Mesenchymal stem cell (in vitro differentiated cells and primary cell): ENCODE data around the gene COMMD9.

Experiments used
- DNase-seq: peaks from one replicate; pipeline ENCODE4 v3.0.0-alpha.2; 2013
- H2AFZ ChIP-seq: one replicate; pipeline ENCODE4 v1.6.1; 2013; ENCODE audit warnings: low read depth, mild to moderate bottlenecking, control low read depth, inconsistent platforms, low read length, moderate library complexity
- H2AK5ac ChIP-seq: 2 replicates; pipeline ENCODE4 v1.6.1; 2013; ENCODE audit warnings: low read length, moderate library complexity, mild to moderate bottlenecking, inconsistent platforms; ENCODE audit not compliant: severe bottlenecking
- H2BK120ac ChIP-seq: one replicate; pipeline ENCODE4 v1.6.1; 2013; ENCODE audit warnings: low read depth, mild to moderate bottlenecking, inconsistent platforms, low read length, moderate library complexity
- H2BK12ac ChIP-seq, 2 experiments: one replicate each; pipeline ENCODE4 v1.6.1; 2013; ENCODE audit warnings: inconsistent platforms in 2 of 2, low read length in 2 of 2, mild to moderate bottlenecking in 2 of 2, moderate library complexity in 2 of 2, control low read depth in 1 of 2
- H2BK15ac ChIP-seq: one replicate; pipeline ENCODE4 v1.6.1; 2013; ENCODE audit warnings: mild to moderate bottlenecking, low read depth, inconsistent platforms; ENCODE audit not compliant: poor library complexity, severe bottlenecking
- H2BK5ac ChIP-seq: 2 replicates; pipeline ENCODE4 v1.6.1; 2013; ENCODE audit warnings: low read depth, mild to moderate bottlenecking, low read length, control low read depth, inconsistent platforms; ENCODE audit not compliant: poor library complexity, severe bottlenecking
- H3K14ac ChIP-seq, 2 experiments: one replicate each; pipeline ENCODE4 v1.6.1; 2013; ENCODE audit warnings: inconsistent platforms in 2 of 2, low read length in 2 of 2, control low read depth in 1 of 2, mild to moderate bottlenecking in 1 of 2, moderate library complexity in 1 of 2
- H3K18ac ChIP-seq, 2 experiments: one replicate each; pipeline ENCODE4 v1.6.1; 2013; ENCODE audit warnings: inconsistent platforms in 2 of 2, low read length in 2 of 2, control low read depth in 1 of 2, low read depth in 1 of 2, mild to moderate bottlenecking in 1 of 2
- H3K23ac ChIP-seq, 2 experiments: one replicate each; pipeline ENCODE4 v1.6.1; 2013; ENCODE audit warnings: inconsistent platforms in 2 of 2, low read length in 2 of 2, mild to moderate bottlenecking in 2 of 2, moderate library complexity in 2 of 2, control low read depth in 1 of 2
- H3K27ac ChIP-seq: 2 replicates; pipeline ENCODE4 v1.5.1; 2013; ENCODE audit warnings: mild to moderate bottlenecking, moderate library complexity, low read length, control low read depth, inconsistent platforms; ENCODE audit not compliant: poor library complexity, severe bottlenecking
- H3K27me3 ChIP-seq, 2 experiments: 2 replicates each; pipeline versions ENCODE4 v1.6.1 to v1.7.0; 2013; ENCODE audit warnings: low read length in 2 of 2, mild to moderate bottlenecking in 2 of 2, moderate library complexity in 2 of 2, control low read depth in 1 of 2, inconsistent platforms in 1 of 2; ENCODE audit not compliant: control insufficient read depth in 1 of 2, insufficient read depth in 1 of 2
- H3K36me3 ChIP-seq, 2 experiments: 2 replicates each; pipeline versions ENCODE4 v1.6.1 to v1.7.0; 2013; ENCODE audit warnings: low read length in 2 of 2, control low read depth in 1 of 2, inconsistent platforms in 1 of 2, low read depth in 1 of 2, mild to moderate bottlenecking in 1 of 2; ENCODE audit not compliant: insufficient read depth in 2 of 2, control insufficient read depth in 1 of 2
- H3K4ac ChIP-seq, 2 experiments: one replicate each; pipeline ENCODE4 v1.6.1; 2013; ENCODE audit warnings: inconsistent platforms in 2 of 2, low read length in 2 of 2, mild to moderate bottlenecking in 2 of 2, moderate library complexity in 2 of 2, control low read depth in 1 of 2, low read depth in 1 of 2
- H3K4me1 ChIP-seq: 2 replicates; pipeline ENCODE4 v1.6.1; 2013; ENCODE audit warnings: low read depth, low read length, control low read depth; ENCODE audit not compliant: control insufficient read depth, insufficient read depth
- H3K4me2 ChIP-seq: 2 replicates; pipeline ENCODE4 v1.6.1; 2013; ENCODE audit warnings: low read length, mild to moderate bottlenecking, inconsistent platforms; ENCODE audit not compliant: poor library complexity, severe bottlenecking
- H3K4me3 ChIP-seq, 2 experiments: 2 replicates each; pipeline versions ENCODE4 v1.5.1 to v1.7.0; 2013; ENCODE audit warnings: low read length in 2 of 2, mild to moderate bottlenecking in 2 of 2, control low read depth in 1 of 2, low read depth in 1 of 2; ENCODE audit not compliant: insufficient read depth in 1 of 2
- H3K79me1 ChIP-seq: replicated peaks from 2 replicates; pipeline ENCODE4 v1.6.1; 2013; ENCODE audit warnings: mild to moderate bottlenecking, control low read depth, low read length, inconsistent platforms; ENCODE audit not compliant: poor library complexity, severe bottlenecking
- H3K9ac ChIP-seq: 2 replicates; pipeline ENCODE4 v1.7.0; 2013; ENCODE audit warnings: mild to moderate bottlenecking, low read length, moderate library complexity
- H3K9me3 ChIP-seq: 2 replicates; pipeline ENCODE4 v1.7.0; 2013; ENCODE audit warnings: mild to moderate bottlenecking, low read length; ENCODE audit not compliant: control insufficient read depth
- H4K8ac ChIP-seq: one replicate; pipeline ENCODE4 v1.6.1; 2013; ENCODE audit warnings: inconsistent platforms, mild to moderate bottlenecking, low read length, moderate library complexity
- H4K91ac ChIP-seq: one replicate; pipeline ENCODE4 v1.6.1; 2013; ENCODE audit warnings: mild to moderate bottlenecking, low read length, inconsistent platforms
- WGBS: methylation state at CpG from one replicate; pipeline ENCODE4 v1.1.7; 2013; ENCODE audit warnings: mixed read lengths; 5-methylcytosine and 5-hydroxymethylcytosine counted together

The COMMD9 gene

GRCh38 chr11:36296884-36297543 is 7.8 kb upstream of the COMMD9 start:
- Histone ChIP-seq H3K4me3 (no peak overlapping the region), H3K4me2 (no peak overlapping the region), H3K27me3 (peaks cover 0 to 4% of the 10 kb centered on the region in 2 experiments), H3K18ac (no peak overlapping the region), H3K4ac (no peak overlapping the region), H3K23ac (no peak overlapping the region), H3K79me1 (no peaks in the 10 kb centered on the region), H2BK12ac (no peak overlapping the region), H4K8ac (no peak overlapping the region), H2BK15ac (no peak overlapping the region), H4K91ac (no peak overlapping the region), H3K9me3 (no peaks in the 10 kb centered on the region), H3K4me1 (peaks cover 2% of the 10 kb centered on the region), H3K14ac (no peak overlapping the region), H2AK5ac (no peak overlapping the region), H2AFZ (no peak overlapping the region), H3K27ac (no peak overlapping the region), H3K36me3 (no peaks in the 10 kb centered on the region), H2BK5ac (no peak overlapping the region), H2BK120ac (no peak overlapping the region), H3K9ac (no peak overlapping the region)
- 65% methylated on average over 6 of the region's 8 CpGs for WGBS
- DNase-seq: peak; percentile 47

DNA sequence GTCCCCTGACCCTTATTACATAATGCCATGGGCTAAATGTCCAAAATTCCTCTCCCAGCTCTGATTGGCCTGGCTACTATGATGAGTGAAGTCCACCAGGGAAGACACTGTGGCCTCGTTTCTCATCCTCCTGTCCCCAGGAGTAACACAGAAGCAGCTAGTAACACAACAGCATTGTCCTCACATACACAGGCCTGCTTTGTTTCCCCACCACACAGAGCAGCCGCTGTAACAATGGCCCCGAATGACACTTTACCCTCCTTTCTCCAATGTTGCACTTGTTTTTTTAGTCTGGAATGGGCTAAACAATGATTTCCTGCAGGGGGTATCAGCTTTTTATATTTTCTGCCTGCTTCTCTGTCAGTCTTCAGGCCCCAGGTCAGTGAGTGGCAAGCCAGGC is 6.7 kb upstream of the COMMD9 start, which contains the start of gene PRR5L:
PRR5L (plus strand) TSS at position 363 of the 400 bp plus-strand sequence. CDS start 104,834 bp downstream, outside the sequence.
- H3K14ac ChIP-seq: no peak within 1 kb of the TSS
- H3K79me1 ChIP-seq: no peaks in the 10 kb centered on the region
- no peaks in the 10 kb centered on the region for H3K36me3 ChIP-seq
- H3K4me2 ChIP-seq: no peak within 1 kb of the TSS
- H2AFZ ChIP-seq: no peak within 1 kb of the TSS
- H3K9ac ChIP-seq: no peak within 1 kb of the TSS
- no peak within 1 kb of the TSS for H2BK15ac ChIP-seq
- no peak within 1 kb of the TSS for H2BK120ac ChIP-seq
- no peaks in the 10 kb centered on the region for H3K9me3 ChIP-seq
- H2BK5ac ChIP-seq: peak within 1 kb of the TSS; percentile 47
- WGBS: 72% methylated on average over 3 of the region's 3 CpGs
- no peak within 1 kb of the TSS for H4K8ac ChIP-seq
- H3K4me1 ChIP-seq: peaks cover 2% of the 10 kb centered on the region
- H3K18ac ChIP-seq: no peak within 1 kb of the TSS
- H4K91ac ChIP-seq: no peak within 1 kb of the TSS
- peaks cover 0 to 4% of the 10 kb centered on the region in 2 experiments for H3K27me3 ChIP-seq
- H2BK12ac ChIP-seq: peak within 1 kb of the TSS in 1 of 2 experiments; percentile 59
- peak within 1 kb of the TSS; percentile 28 for H2AK5ac ChIP-seq
- H3K4me3 ChIP-seq: no peak within 1 kb of the TSS
- H3K23ac ChIP-seq: no peak within 1 kb of the TSS
- H3K27ac ChIP-seq: no peak within 1 kb of the TSS
- no peak within 1 kb of the TSS for H3K4ac ChIP-seq
- no peak for DNase-seq

- no peaks in the 10 kb centered on the region for H3K27me3 ChIP-seq
- no peak overlapping the region for H3K27ac ChIP-seq
- no peak overlapping the region for H3K18ac ChIP-seq
- no peak overlapping the region for H4K8ac ChIP-seq
- no peak overlapping the region for H3K23ac ChIP-seq
- H2BK15ac ChIP-seq: no peak overlapping the region
- H3K79me1 ChIP-seq: peaks cover 11% of the 10 kb centered on the region
- H3K4me2 ChIP-seq: no peak overlapping the region
- H2AK5ac ChIP-seq: no peak overlapping the region
- H4K91ac ChIP-seq: no peak overlapping the region
- H2AFZ ChIP-seq: no peak overlapping the region
- no peaks in the 10 kb centered on the region for H3K9me3 ChIP-seq
- WGBS: 32% methylated on average over 4 of the region's 4 CpGs
- no peak overlapping the region for H3K4me3 ChIP-seq
- no peak overlapping the region for H2BK120ac ChIP-seq
- H3K9ac ChIP-seq: no peak overlapping the region
- H2BK12ac ChIP-seq: no peak overlapping the region
- H3K14ac ChIP-seq: no peak overlapping the region
- H3K4me1 ChIP-seq: peaks cover 7% of the 10 kb centered on the region
- no peak overlapping the region for H2BK5ac ChIP-seq
- no peaks in the 10 kb centered on the region for H3K36me3 ChIP-seq
- no peak overlapping the region for H3K4ac ChIP-seq
- peak; percentile 52 for DNase-seq
Measured at GRCh38 chr11:36292311-36292722, 3.1 kb upstream of the COMMD9 start.

DNA sequence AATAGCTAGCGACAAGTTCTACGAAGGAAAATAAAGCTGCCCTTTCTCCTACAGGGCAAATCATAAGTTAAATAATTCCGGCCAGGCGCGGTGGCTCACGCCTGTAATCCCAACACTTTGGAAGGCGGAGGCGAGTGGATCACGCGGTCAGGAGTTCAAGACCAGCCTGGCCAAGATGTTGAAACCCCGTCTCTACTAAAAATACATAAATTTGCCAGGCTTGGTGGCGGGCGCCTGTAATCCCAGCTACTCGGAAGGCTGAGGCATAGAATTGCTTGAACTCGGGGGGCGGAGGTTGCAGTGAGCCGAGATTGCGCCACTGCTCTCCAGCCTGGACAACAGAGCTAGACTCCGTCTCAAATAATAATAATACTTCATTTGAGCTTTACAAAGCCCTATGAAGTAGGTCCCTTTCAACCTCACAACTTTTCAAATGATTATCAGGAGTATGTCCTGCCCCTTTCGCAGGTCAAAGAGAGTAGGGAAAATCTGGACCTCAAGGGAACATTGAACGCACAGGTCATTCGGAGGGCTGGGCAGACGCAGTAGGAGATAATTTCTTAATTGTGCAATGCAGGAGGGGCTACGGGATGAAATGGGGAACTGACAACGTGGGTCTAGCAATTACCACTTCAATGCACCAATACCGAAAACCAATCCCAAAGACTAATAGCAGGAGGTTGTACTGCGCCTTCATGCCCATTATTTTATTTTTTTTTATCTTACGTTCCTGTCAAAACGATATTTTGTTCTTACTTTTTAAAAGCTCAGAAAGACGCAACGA is 590 bp downstream of the COMMD9 start:
- Histone ChIP-seq H3K9me3 (no peaks in the 10 kb centered on the region), H2BK15ac (no peak overlapping the region), H3K36me3 (no peaks in the 10 kb centered on the region), H3K4me3 (peak overlapping the region; percentile 68 to 93), H3K14ac (no peak overlapping the region), H2BK5ac (no peak overlapping the region), H2BK12ac (no peak overlapping the region), H2BK120ac (no peak overlapping the region), H2AK5ac (no peak overlapping the region), H3K4ac (peak overlapping the region in 1 of 2 experiments; percentile 40), H3K18ac (peak overlapping the region in 1 of 2 experiments; percentile 41), H3K27me3 (no peaks in the 10 kb centered on the region), H3K23ac (no peak overlapping the region), H3K4me1 (peaks cover 7% of the 10 kb centered on the region), H3K79me1 (peaks cover 14% of the 10 kb centered on the region), H4K8ac (peak overlapping the region; percentile 98), H3K9ac (peak overlapping the region; percentile 92), H3K4me2 (peak overlapping the region; percentile 99), H3K27ac (peak overlapping the region; percentile 17), H2AFZ (peak overlapping the region; percentile 8), H4K91ac (no peak overlapping the region)
- 63% methylated on average over 30 of the region's 31 CpGs for WGBS
- no peak for DNase-seq
